B cell (primary cell): Measurements from ENCODE around the gene ITGB4.

ENCODE experiments used
- CTCF ChIP-seq: fragments of 200-600 bp; IDR thresholded peaks from one replicate; pipeline ENCODE4 v1.8.0; 2022; ENCODE audit warnings: antibody characterized with exemption, mild to moderate bottlenecking
- EZH2 ChIP-seq: IDR thresholded peaks from 2 replicates; pipeline ENCODE4 v1.6.1; 2012; ENCODE audit warnings: borderline replicate concordance, low read depth, mild to moderate bottlenecking, moderate library complexity, low read length; ENCODE audit not compliant: insufficient read depth, poor library complexity, severe bottlenecking

- TF ChIP-seq EZH2 (no peak), CTCF (no peak)
Measured at GRCh38 chr17:75806822-75807500, 85.7 kb downstream of the ITGB4 start.
